ENCODE results near the gene IL1RAP. TPM values are rescaled to one million over a fixed set of nuclear protein-coding genes. Genes with fewer than 3 reads are reported as not detected.

Gene IL1RAP, protein sequence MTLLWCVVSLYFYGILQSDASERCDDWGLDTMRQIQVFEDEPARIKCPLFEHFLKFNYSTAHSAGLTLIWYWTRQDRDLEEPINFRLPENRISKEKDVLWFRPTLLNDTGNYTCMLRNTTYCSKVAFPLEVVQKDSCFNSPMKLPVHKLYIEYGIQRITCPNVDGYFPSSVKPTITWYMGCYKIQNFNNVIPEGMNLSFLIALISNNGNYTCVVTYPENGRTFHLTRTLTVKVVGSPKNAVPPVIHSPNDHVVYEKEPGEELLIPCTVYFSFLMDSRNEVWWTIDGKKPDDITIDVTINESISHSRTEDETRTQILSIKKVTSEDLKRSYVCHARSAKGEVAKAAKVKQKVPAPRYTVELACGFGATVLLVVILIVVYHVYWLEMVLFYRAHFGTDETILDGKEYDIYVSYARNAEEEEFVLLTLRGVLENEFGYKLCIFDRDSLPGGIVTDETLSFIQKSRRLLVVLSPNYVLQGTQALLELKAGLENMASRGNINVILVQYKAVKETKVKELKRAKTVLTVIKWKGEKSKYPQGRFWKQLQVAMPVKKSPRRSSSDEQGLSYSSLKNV
- total RNA-seq = 34.2 and 69.6 TPM in 2 replicates

GRCh38 chr3:190513409-190514370 is at the start of gene IL1RAP:
Gene IL1RAP, plus strand, starts transcription at chr3:190514085. Its CDS starts 50,205 bp downstream, at chr3:190564290.

Other genes with a start within 250 kb of the IL1RAP start
- gene CLDN1, start 191.6 kb upstream of the IL1RAP start, total RNA-seq = 16.6 and 161 TPM in 2 replicates
- 0.22 and 0.29 TPM in 2 replicates for gene CLDN16, start 125.9 kb upstream of the IL1RAP start, total RNA-seq
- gene TMEM207, start 64.2 kb upstream of the IL1RAP start, total RNA-seq = not detected in 2 replicates